ENCODE results near the gene TMIE. TPM values are rescaled to one million over a fixed set of nuclear protein-coding genes. Genes with fewer than 3 reads are reported as not detected.

Gene TMIE
- polyA plus RNA-seq, 1 experiment: not detected

- Histone ChIP-seq H3K9me3 (ENCODE audit: control insufficient read depth, insufficient read depth, low read length) (no peaks in the 10 kb centered on the region), H3K4me3 (ENCODE audit: low read depth, low read length) (no peak overlapping the region), H3K27ac (ENCODE audit: low read depth, low read length) (no peak overlapping the region), H3K27me3 (ENCODE audit: control insufficient read depth, insufficient read depth, low read length) (peaks cover 29% of the 10 kb centered on the region)
- CTCF ChIA-PET: interaction anchor here (1.0 to 2.2 kb wide), 2 partner anchors 205 to 206 kb away, joined by 4 to 8 read pairs; no protein-coding TSS in a partner anchor
- no peak for DNase-seq (ENCODE audit: low read depth, low spot score)
- TF ChIP-seq, protein P1, sequence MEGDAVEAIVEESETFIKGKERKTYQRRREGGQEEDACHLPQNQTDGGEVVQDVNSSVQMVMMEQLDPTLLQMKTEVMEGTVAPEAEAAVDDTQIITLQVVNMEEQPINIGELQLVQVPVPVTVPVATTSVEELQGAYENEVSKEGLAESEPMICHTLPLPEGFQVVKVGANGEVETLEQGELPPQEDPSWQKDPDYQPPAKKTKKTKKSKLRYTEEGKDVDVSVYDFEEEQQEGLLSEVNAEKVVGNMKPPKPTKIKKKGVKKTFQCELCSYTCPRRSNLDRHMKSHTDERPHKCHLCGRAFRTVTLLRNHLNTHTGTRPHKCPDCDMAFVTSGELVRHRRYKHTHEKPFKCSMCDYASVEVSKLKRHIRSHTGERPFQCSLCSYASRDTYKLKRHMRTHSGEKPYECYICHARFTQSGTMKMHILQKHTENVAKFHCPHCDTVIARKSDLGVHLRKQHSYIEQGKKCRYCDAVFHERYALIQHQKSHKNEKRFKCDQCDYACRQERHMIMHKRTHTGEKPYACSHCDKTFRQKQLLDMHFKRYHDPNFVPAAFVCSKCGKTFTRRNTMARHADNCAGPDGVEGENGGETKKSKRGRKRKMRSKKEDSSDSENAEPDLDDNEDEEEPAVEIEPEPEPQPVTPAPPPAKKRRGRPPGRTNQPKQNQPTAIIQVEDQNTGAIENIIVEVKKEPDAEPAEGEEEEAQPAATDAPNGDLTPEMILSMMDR (IDR thresholded peaks at IDR 0.05; ENCODE audit: low read depth, low read length): no peak
- POLR2A ChIA-PET: no interaction called here
Observed at GRCh38 chr3:46694520-46694919, 6.7 kb upstream of the TMIE start.

GRCh38 chr3:46695177-46695961 lies 5.8 kb upstream of the TMIE start:
- H3K27me3 ChIP-seq (ENCODE audit: control insufficient read depth, insufficient read depth, low read length): peaks cover 27% of the 10 kb centered on the region
- H3K4me3 ChIP-seq (ENCODE audit: low read depth, low read length): no peak overlapping the region
- no peak overlapping the region for H3K27ac ChIP-seq (ENCODE audit: low read depth, low read length)
- ChIA-PET POLR2A (no interaction called here), CTCF (interaction anchor here (0.8 to 2.8 kb wide), 3 partner anchors 151 to 206 kb away, joined by 3 to 15 read pairs (median 3); no protein-coding TSS in a partner anchor)
- DNase-seq (ENCODE audit: low read depth, low spot score): no peak
- no peaks in the 10 kb centered on the region for H3K9me3 ChIP-seq (ENCODE audit: control insufficient read depth, insufficient read depth, low read length)
- TF ChIP-seq, protein P1 (IDR thresholded peaks at IDR 0.05; ENCODE audit: low read depth, low read length): peak; percentile 34

- no peak for DNase-seq (ENCODE audit: low read depth, low spot score)
- Histone ChIP-seq H3K27me3 (ENCODE audit: control insufficient read depth, insufficient read depth, low read length) (peaks cover 31% of the 10 kb centered on the region), H3K27ac (ENCODE audit: low read depth, low read length) (no peak overlapping the region), H3K9me3 (ENCODE audit: control insufficient read depth, insufficient read depth, low read length) (no peaks in the 10 kb centered on the region), H3K4me3 (ENCODE audit: low read depth, low read length) (no peak overlapping the region)
- ChIA-PET CTCF (interaction anchor here (0.7 to 2.8 kb wide), 6 partner anchors 10 to 258 kb away, joined by 3 to 15 read pairs (median 3); no protein-coding TSS in a partner anchor), POLR2A (no interaction called here)
- TF ChIP-seq, protein P1 (IDR thresholded peaks at IDR 0.05; ENCODE audit: low read depth, low read length): no peak
Observed at GRCh38 chr3:46695962-46696894, 5.0 kb upstream of the TMIE start.

DNA sequence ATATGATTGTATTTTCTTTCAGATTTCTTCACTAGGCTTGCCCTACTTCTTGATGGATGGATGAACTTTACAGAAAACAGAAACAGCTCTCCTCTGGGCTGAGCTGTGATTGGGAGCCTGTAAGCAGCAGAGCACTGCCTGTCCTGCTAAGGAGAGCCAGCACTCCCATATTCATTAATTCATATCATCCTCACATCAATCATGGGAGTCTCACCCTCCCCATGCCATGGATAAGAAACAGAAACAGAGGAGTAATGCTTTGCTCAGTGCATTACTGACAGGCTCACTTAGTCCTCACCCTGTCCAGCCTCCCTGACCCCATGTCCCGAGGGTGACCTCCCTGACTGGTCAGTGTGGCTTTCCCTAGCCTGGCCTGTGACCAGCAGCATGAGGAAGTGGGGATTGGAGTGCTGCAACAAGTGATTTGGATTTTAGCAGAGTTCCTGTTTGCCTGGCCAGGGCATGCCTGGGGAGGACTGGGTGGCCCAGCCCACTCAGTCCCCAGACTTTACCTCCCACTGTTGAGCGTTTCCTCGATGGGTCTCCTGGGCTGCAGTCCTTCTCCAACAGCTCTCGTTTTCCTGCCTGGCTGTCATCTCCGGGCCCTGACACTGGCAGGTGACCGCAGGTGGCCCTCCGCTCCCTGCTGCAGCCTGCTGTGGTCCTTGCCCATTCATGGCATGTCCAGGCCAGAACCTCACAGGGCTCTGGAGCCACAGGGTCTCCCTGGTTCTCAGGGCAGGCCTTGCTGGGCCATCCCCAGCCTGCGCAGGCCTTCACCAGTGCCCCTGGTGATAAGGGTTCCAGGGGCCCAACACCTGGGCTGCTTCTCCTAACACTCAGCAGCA lies 1.3 kb upstream of the TMIE start:
- TF ChIP-seq, protein P1 (IDR thresholded peaks at IDR 0.05; ENCODE audit: low read depth, low read length): no peak
- POLR2A ChIA-PET: no interaction called here
- CTCF ChIA-PET: interaction anchor here (1.3 to 2.0 kb wide), 3 partner anchors 196 to 210 kb away, joined by 5 to 14 read pairs (median 6); no protein-coding TSS in a partner anchor
- H3K9me3 ChIP-seq (ENCODE audit: control insufficient read depth, insufficient read depth, low read length): no peaks in the 10 kb centered on the region
- H3K27me3 ChIP-seq (ENCODE audit: control insufficient read depth, insufficient read depth, low read length): peaks cover 31% of the 10 kb centered on the region
- no peak for DNase-seq (ENCODE audit: low read depth, low spot score)
- H3K27ac ChIP-seq (ENCODE audit: low read depth, low read length): no peak overlapping the region
- H3K4me3 ChIP-seq (ENCODE audit: low read depth, low read length): no peak overlapping the region
